HG03575 (cell line): ENCODE measurements around the gene HEPHL1.
"Not testable (repeated sequence)": the region's sequence is repeated elsewhere in the genome, so short reads cannot be mapped to it uniquely, and the experiment has no call there.

Experiments
- ATAC-seq: cut with Tn5 transposase; IDR thresholded peaks from one replicate; pipeline ENCODE4 v1.9.1; 2021; ENCODE audit not compliant: unreplicated experiment, insufficient number of reproducible peaks, low FRiP score; ENCODE audit errors: extremely low read depth

Gene HEPHL1

GRCh38 chr11:94120516-94120915, 99.4 kb downstream of the HEPHL1 start:
- not testable (repeated sequence) for ATAC-seq

DNA sequence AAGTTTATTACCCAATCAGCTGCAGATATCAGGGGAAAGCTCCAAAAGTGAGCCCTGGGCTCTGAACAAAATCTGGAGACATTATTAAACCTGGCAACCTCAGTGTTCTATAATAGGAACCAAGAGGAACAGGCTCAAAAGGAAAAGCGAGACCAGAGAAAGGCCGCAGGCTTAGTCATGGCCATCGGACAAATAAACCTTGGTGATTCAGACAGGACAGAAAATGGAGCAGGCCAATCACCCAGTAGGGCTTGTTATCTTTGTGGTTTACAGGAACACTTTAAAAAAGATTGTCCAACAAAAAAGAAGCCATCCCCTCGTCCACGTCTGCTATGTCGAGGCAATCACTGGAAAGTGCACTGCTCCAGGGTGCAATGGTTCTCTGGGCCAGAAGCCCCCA, 99.8 kb downstream of the HEPHL1 start:
- ATAC-seq, result no peak

- ATAC-seq, result no peak
Measured at GRCh38 chr11:94125407-94126115, 104.4 kb downstream of the HEPHL1 start.

DNA sequence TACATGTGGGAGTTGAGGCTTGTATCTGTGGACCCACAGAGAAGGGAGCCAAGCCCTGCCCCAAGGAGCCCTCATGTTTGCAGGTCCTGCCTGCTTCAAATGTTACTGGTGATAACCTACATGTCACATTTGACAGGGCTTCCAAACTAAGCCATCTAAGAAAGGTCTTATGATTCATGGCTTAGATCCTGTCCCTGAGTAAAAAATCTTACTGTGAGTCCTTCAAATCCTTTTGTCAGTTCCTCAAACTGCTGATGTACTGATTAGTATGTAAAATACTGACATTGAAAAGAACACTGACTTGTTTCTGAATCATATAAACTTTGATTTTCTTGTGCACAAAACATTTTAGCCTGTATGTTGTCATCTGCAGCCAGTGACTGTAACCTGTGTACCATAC, 106.5 kb downstream of the HEPHL1 start:
- ATAC-seq, result no peak

- ATAC-seq, result peak; percentile 2
Measured at GRCh38 chr11:94128291-94128745, 107.2 kb downstream of the HEPHL1 start.

- peak; percentile 48 for ATAC-seq
Measured at GRCh38 chr11:94128746-94129511, 107.8 kb downstream of the HEPHL1 start, which contains the start of gene PANX1. Gene PANX1 (plus strand): TSS chr11:94128841. CDS start chr11:94129313, 472 bp downstream.

- ATAC-seq, result no peak
Measured at GRCh38 chr11:94129512-94130297, 108.6 kb downstream of the HEPHL1 start.

GRCh38 chr11:94130298-94131046, 109.3 kb downstream of the HEPHL1 start:
- no peak for ATAC-seq

GRCh38 chr11:94131047-94131717, 110.0 kb downstream of the HEPHL1 start:
- ATAC-seq, result no peak

GRCh38 chr11:94131718-94132115, 110.6 kb downstream of the HEPHL1 start:
- no peak for ATAC-seq

DNA sequence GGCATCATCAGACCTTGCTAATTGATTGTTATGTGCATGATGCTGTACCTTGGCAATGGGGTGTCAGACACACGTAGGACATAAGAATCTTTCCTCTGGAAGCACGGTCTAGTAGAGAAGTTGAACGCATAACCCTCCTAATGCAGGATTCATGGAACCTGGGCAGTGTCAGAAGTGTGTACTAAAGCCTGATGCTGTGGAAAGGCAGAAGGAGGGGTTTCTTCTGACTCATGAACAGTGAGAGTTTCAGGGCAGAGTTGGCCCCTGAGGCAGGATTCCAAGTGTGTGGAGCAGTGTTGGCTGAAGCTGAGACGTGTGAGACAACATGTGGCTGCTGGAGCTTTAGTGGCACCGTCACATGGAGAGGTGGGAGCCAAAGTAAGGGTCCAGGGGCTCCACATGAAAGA, 111.0 kb downstream of the HEPHL1 start:
- no peak for ATAC-seq

GRCh38 chr11:94132823-94133408, 111.8 kb downstream of the HEPHL1 start:
- ATAC-seq, result no peak

- ATAC-seq, result no peak
Measured at GRCh38 chr11:94133752-94134151, 112.6 kb downstream of the HEPHL1 start.

- ATAC-seq, result peak; percentile 56
Measured at GRCh38 chr11:94134651-94135512, 113.7 kb downstream of the HEPHL1 start.

DNA sequence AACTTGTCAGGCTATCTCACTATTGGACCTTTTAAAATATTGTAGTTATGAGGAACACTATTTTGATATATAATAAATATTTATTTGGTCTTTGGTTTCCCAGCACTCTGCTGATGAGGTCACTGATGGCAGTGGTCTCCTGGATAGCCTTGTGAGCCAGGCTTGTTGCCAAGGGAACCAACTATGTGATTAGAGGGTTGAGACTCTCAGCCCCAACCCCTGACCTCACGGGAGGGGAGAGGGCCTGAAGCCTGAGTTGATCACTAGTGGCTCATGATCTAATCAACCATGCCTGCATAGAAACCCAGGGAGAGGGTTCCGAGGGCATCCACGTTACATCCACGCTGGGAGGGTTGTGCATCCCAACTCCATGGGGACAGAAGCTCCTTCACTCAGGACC, 118.3 kb downstream of the HEPHL1 start:
- no peak for ATAC-seq

- ATAC-seq, result no peak
Measured at GRCh38 chr11:94140154-94140655, 119.1 kb downstream of the HEPHL1 start.
